NCI-H526 treated with DMSO at 0.1 percent for 48 hours (cell line): ENCODE results near the gene METTL8.
A peak's percentile ranks its signal among the peaks of the same experiment; 100 is the strongest.

Experiments
- DNase-seq: peaks from one replicate; lab custom pipeline; 2025; lab: John Stamatoyannopoulos, UW

METTL8 gene

GRCh38 chr2:171433763-171434012 lies at the start of gene METTL8:
TSS of gene METTL8 (minus strand) at chr2:171433990. CDS start at chr2:171392185, 41,805 bp downstream.
- DNase-seq = no peak

GRCh38 chr2:171482877-171483276 lies 49.1 kb upstream of the METTL8 start:
- DNase-seq = no peak

GRCh38 chr2:171482308-171482707 lies 48.5 kb upstream of the METTL8 start:
- no peak for DNase-seq

GRCh38 chr2:171480908-171481307 lies 47.1 kb upstream of the METTL8 start:
- DNase-seq = no peak

GRCh38 chr2:171479154-171479814 lies 45.5 kb upstream of the METTL8 start:
- no peak for DNase-seq

- DNase-seq = no peak
Observed at GRCh38 chr2:171478345-171478744, 44.6 kb upstream of the METTL8 start.

GRCh38 chr2:171475979-171476378 lies 42.2 kb upstream of the METTL8 start:
- no peak for DNase-seq

GRCh38 chr2:171470129-171470528 lies 36.3 kb upstream of the METTL8 start:
- DNase-seq = no peak

- no peak for DNase-seq
Observed at GRCh38 chr2:171469176-171469575, 35.4 kb upstream of the METTL8 start.

- no peak for DNase-seq
Observed at GRCh38 chr2:171460537-171460936, 26.7 kb upstream of the METTL8 start.

- DNase-seq = no peak
Observed at GRCh38 chr2:171459498-171459897, 25.7 kb upstream of the METTL8 start.

- no peak for DNase-seq
Observed at GRCh38 chr2:171452773-171453172, 19.0 kb upstream of the METTL8 start.

- DNase-seq = no peak
Observed at GRCh38 chr2:171451074-171451473, 17.3 kb upstream of the METTL8 start.

GRCh38 chr2:171447675-171448074 lies 13.9 kb upstream of the METTL8 start:
- no peak for DNase-seq

GRCh38 chr2:171441470-171441869 lies 7.7 kb upstream of the METTL8 start:
- DNase-seq = no peak

GRCh38 chr2:171436307-171436706 lies 2.5 kb upstream of the METTL8 start:
- no peak for DNase-seq

GRCh38 chr2:171434013-171434989 lies 511 bp upstream of the METTL8 start, which contains the start of gene DCAF17:
TSS of gene DCAF17 (plus strand) at chr2:171434226. CDS start at chr2:171434578, 352 bp downstream.
- DNase-seq = peak; percentile 94

GRCh38 chr2:171432969-171433762 lies 624 bp downstream of the METTL8 start:
- DNase-seq = peak; percentile 83

- no peak for DNase-seq
Observed at GRCh38 chr2:171432206-171432968, 1.4 kb downstream of the METTL8 start.

- no peak for DNase-seq
Observed at GRCh38 chr2:171431677-171432167, 2.1 kb downstream of the METTL8 start.
